Osteocyte (in vitro differentiated cells): ENCODE results near the gene NUFIP2. TPM values are rescaled to one million over a fixed set of nuclear protein-coding genes. Genes with fewer than 3 reads are reported as not detected.

Source experiments
- DNase-seq: peaks from one replicate; pipeline ENCODE4 v3.0.0; 2021; ENCODE audit warnings: mixed read lengths; ENCODE audit not compliant: unreplicated experiment; ENCODE audit errors: extremely low spot score
- H3K27ac Mint-ChIP-seq: one replicate; pipeline ENCODE4 v1.8.0; 2021; ENCODE audit warnings: mild to moderate bottlenecking, mixed read lengths; ENCODE audit not compliant: unreplicated experiment
- H3K27me3 Mint-ChIP-seq: one replicate; pipeline ENCODE4 v1.8.0; 2021; ENCODE audit warnings: mixed read lengths; ENCODE audit not compliant: unreplicated experiment
- H3K36me3 Mint-ChIP-seq: one replicate; pipeline ENCODE4 v1.8.0; 2021; ENCODE audit warnings: mixed read lengths; ENCODE audit not compliant: unreplicated experiment
- H3K4me1 Mint-ChIP-seq: one replicate; pipeline ENCODE4 v1.8.0; 2021; ENCODE audit warnings: mixed read lengths; ENCODE audit not compliant: unreplicated experiment
- H3K4me3 Mint-ChIP-seq: one replicate; pipeline ENCODE4 v1.8.0; 2021; ENCODE audit warnings: mild to moderate bottlenecking, moderate library complexity, mixed read lengths; ENCODE audit not compliant: unreplicated experiment
- H3K9me3 Mint-ChIP-seq: one replicate; pipeline ENCODE4 v1.8.0; 2021; ENCODE audit warnings: mixed read lengths; ENCODE audit not compliant: unreplicated experiment
- CTCF ChIP-seq: fragments of 200-600 bp; sonication (generic); IDR thresholded peaks from 2 replicates; pipeline ENCODE4 v1.5.0; 2021; ENCODE audit warnings: antibody characterized with exemption, mild to moderate bottlenecking, moderate library complexity
- total RNA-seq: library from RNA; stranded (reverse); gene quantifications from 2 replicates; pipeline ENCODE4 v1.2.1, GENCODE V29; 2021

NUFIP2 gene
- total RNA-seq, 1 donor from 2014 or later = 46.8 TPM

- no peak overlapping the region for H3K27ac Mint-ChIP-seq
- no peak for DNase-seq
- H3K4me3 Mint-ChIP-seq = no peak overlapping the region
- no peaks in the 10 kb centered on the region for H3K9me3 Mint-ChIP-seq
- H3K36me3 Mint-ChIP-seq = no peaks in the 10 kb centered on the region
- H3K4me1 Mint-ChIP-seq = peaks cover 29% of the 10 kb centered on the region
- TF ChIP-seq CTCF = no peak
- H3K27me3 Mint-ChIP-seq = no peaks in the 10 kb centered on the region
Observed at GRCh38 chr17:29245401-29245800, 48.5 kb downstream of the NUFIP2 start.

- Mint-ChIP-seq H3K4me3 (no peak overlapping the region), H3K36me3 (no peaks in the 10 kb centered on the region), H3K4me1 (peaks cover 34% of the 10 kb centered on the region), H3K9me3 (no peaks in the 10 kb centered on the region), H3K27ac (no peak overlapping the region), H3K27me3 (no peaks in the 10 kb centered on the region)
- TF ChIP-seq CTCF = peak; percentile 52
- no peak for DNase-seq
Observed at GRCh38 chr17:29243792-29244191, 50.2 kb downstream of the NUFIP2 start.

GRCh38 chr17:29242790-29243189 is 51.2 kb downstream of the NUFIP2 start:
- H3K4me3 Mint-ChIP-seq = no peak overlapping the region
- no peaks in the 10 kb centered on the region for H3K9me3 Mint-ChIP-seq
- no peak overlapping the region for H3K27ac Mint-ChIP-seq
- H3K4me1 Mint-ChIP-seq = peaks cover 41% of the 10 kb centered on the region
- DNase-seq = no peak
- no peak for TF ChIP-seq CTCF
- H3K36me3 Mint-ChIP-seq = no peaks in the 10 kb centered on the region
- no peaks in the 10 kb centered on the region for H3K27me3 Mint-ChIP-seq

GRCh38 chr17:29242051-29242450 is 51.9 kb downstream of the NUFIP2 start:
- Mint-ChIP-seq H3K27me3 (no peaks in the 10 kb centered on the region), H3K4me3 (no peak overlapping the region), H3K36me3 (no peaks in the 10 kb centered on the region), H3K4me1 (peaks cover 41% of the 10 kb centered on the region), H3K9me3 (no peaks in the 10 kb centered on the region), H3K27ac (peak overlapping the region; percentile 89)
- no peak for TF ChIP-seq CTCF
- no peak for DNase-seq

GRCh38 chr17:29240968-29241963 is 52.7 kb downstream of the NUFIP2 start:
- H3K36me3 Mint-ChIP-seq = no peaks in the 10 kb centered on the region
- no peak for TF ChIP-seq CTCF
- peak; percentile 85 for DNase-seq
- peaks cover 35% of the 10 kb centered on the region for H3K4me1 Mint-ChIP-seq
- H3K9me3 Mint-ChIP-seq = no peaks in the 10 kb centered on the region
- no peaks in the 10 kb centered on the region for H3K27me3 Mint-ChIP-seq
- H3K4me3 Mint-ChIP-seq = peak overlapping the region; percentile 32
- H3K27ac Mint-ChIP-seq = peak overlapping the region; percentile 89
